Liver (tissue), 9 donors: ENCODE measurements around the gene RANBP17. TPM values are rescaled to one million over a fixed set of nuclear protein-coding genes. Genes with fewer than 3 reads are reported as not detected.

Experiments
- DNase-seq: peaks from one replicate; pipeline ENCODE4 v3.0.0-alpha.2; 2017; ENCODE audit warnings: low spot score
- H3K27ac ChIP-seq, 2 donors: one replicate each; pipeline ENCODE4 v1.7.0; 2013; ENCODE audit warnings: inconsistent platforms in 2 of 2, low read length in 2 of 2, control low read depth in 1 of 2, low read depth in 1 of 2, mild to moderate bottlenecking in 1 of 2
- H3K27me3 ChIP-seq, 4 donors: one replicate each; pipeline versions ENCODE4 v1.6.1 to v1.7.0; 2013; ENCODE audit warnings: low read length in 3 of 4, inconsistent platforms in 1 of 4, mild to moderate bottlenecking in 1 of 4, moderate library complexity in 1 of 4; ENCODE audit not compliant: control insufficient read depth in 4 of 4, insufficient read depth in 4 of 4
- H3K36me3 ChIP-seq, 4 donors: one replicate each; pipeline versions ENCODE4 v1.6.1 to v1.7.0; 2013; ENCODE audit warnings: low read length in 3 of 4, mild to moderate bottlenecking in 3 of 4, low read depth in 1 of 4, moderate library complexity in 1 of 4; ENCODE audit not compliant: control insufficient read depth in 4 of 4, insufficient read depth in 3 of 4
- H3K4me1 ChIP-seq, 4 donors: one replicate each; pipeline versions ENCODE4 v1.6.1 to v1.7.0; 2013; ENCODE audit warnings: low read length in 3 of 4, mild to moderate bottlenecking in 3 of 4, moderate library complexity in 1 of 4; ENCODE audit not compliant: control insufficient read depth in 4 of 4, insufficient read depth in 4 of 4
- H3K4me3 ChIP-seq, 3 donors: one replicate each; pipeline versions ENCODE4 v1.6.1 to v1.7.0; 2013; ENCODE audit warnings: low read length in 3 of 3, control low read depth in 1 of 3, low read depth in 1 of 3, mild to moderate bottlenecking in 1 of 3
- H3K9ac ChIP-seq, 2 donors: one replicate each; pipeline ENCODE4 v1.7.0; 2013; ENCODE audit warnings: low read length in 2 of 2, mild to moderate bottlenecking in 2 of 2, moderate library complexity in 2 of 2, control low read depth in 1 of 2, low read depth in 1 of 2
- H3K9me3 ChIP-seq, 4 donors: one replicate each; pipeline versions ENCODE4 v1.6.1 to v1.7.0; 2013; ENCODE audit warnings: low read length in 3 of 4; ENCODE audit not compliant: control insufficient read depth in 4 of 4
- EGR1 ChIP-seq, 2 donors: IDR thresholded peaks; 2 replicates each; pipeline ENCODE4 v1.6.1; 2016 to 2018; ENCODE audit warnings: antibody characterized with exemption in 2 of 2, low read depth in 2 of 2
- FOXA1 ChIP-seq: IDR thresholded peaks from 2 replicates; pipeline ENCODE4 v1.6.1; 2016; ENCODE audit warnings: antibody characterized with exemption
- FOXA2 ChIP-seq: IDR thresholded peaks from 2 replicates; pipeline ENCODE4 v1.6.1; 2016; ENCODE audit warnings: antibody characterized with exemption
- HNF4A ChIP-seq, 2 donors: conservative IDR thresholded peaks; 2 replicates each; pipeline ENCODE4 v1.6.1; 2016; ENCODE audit warnings: antibody characterized with exemption in 2 of 2, mild to moderate bottlenecking in 2 of 2
- HNF4G ChIP-seq: IDR thresholded peaks from 2 replicates; pipeline ENCODE4 v1.6.1; 2016; ENCODE audit warnings: antibody characterized with exemption
- JUND ChIP-seq, 2 donors: IDR thresholded peaks; 2 replicates each; pipeline ENCODE4 v1.6.1; 2016; ENCODE audit warnings: antibody characterized with exemption in 2 of 2
- NR2F2 ChIP-seq: IDR thresholded peaks from 2 replicates; pipeline ENCODE4 v1.6.1; 2016; ENCODE audit warnings: antibody characterized with exemption
- RAD21 ChIP-seq, 2 donors: IDR thresholded peaks; 2 replicates each; pipeline ENCODE4 v1.6.1; 2016; ENCODE audit warnings: antibody characterized with exemption in 2 of 2, mild to moderate bottlenecking in 2 of 2
- RXRA ChIP-seq, 2 donors: IDR thresholded peaks; 2 replicates each; pipeline ENCODE4 v1.6.1; 2017 to 2018; ENCODE audit warnings: antibody characterized with exemption in 2 of 2, mild to moderate bottlenecking in 1 of 2
- SP1 ChIP-seq: IDR thresholded peaks from 2 replicates; pipeline ENCODE4 v1.6.1; 2018; ENCODE audit warnings: antibody characterized with exemption, mild to moderate bottlenecking
- TAF1 ChIP-seq: conservative IDR thresholded peaks from 2 replicates; pipeline ENCODE4 v1.6.1; 2016; ENCODE audit warnings: antibody characterized with exemption, mild to moderate bottlenecking
- YY1 ChIP-seq: IDR thresholded peaks from 2 replicates; pipeline ENCODE4 v1.6.1; 2016; ENCODE audit warnings: antibody characterized with exemption, mild to moderate bottlenecking
- WGBS: extraction: QIAGEN DNeasy Blood & Tissue Kit; methylation state at CpG from one replicate; pipeline ENCODE4 v1.1.7; 2013; 5-methylcytosine and 5-hydroxymethylcytosine counted together
- polyA plus RNA-seq, 2 donors: library from polyadenylated mRNA; stranded (reverse) in 1 of 2; unstranded in 1 of 2; fragments of 200-250 nt in 1 of 2; fragments of >200 nt in 1 of 2; fragmentation: Nextera tagmentation in 1 of 2; extraction: Ambion mirVana in 1 of 2; gene quantifications; one replicate each; pipeline versions ENCODE4 v1.2.1 to v1.2.3, GENCODE V29; 2013 to 2015
- total RNA-seq, 2 donors: library from RNA; depleted of rRNA; stranded (reverse); fragments of >200 nt; gene quantifications; one replicate each; pipeline ENCODE4 v1.2.3, GENCODE V29; 2014
- TF ChIP-seq, protein P1 (sequence below): IDR thresholded peaks from 2 replicates; pipeline ENCODE4 v1.6.1; 2016; ENCODE audit warnings: antibody characterized with exemption
- TF ChIP-seq, protein P2 (sequence below): fragments of 150-350 bp; IDR thresholded peaks from 2 replicates; pipeline ENCODE4 v1.5.1; 2017; ENCODE audit warnings: improper control_type of control experiment, low read depth, low read length; ENCODE audit not compliant: missing input control
- TF ChIP-seq, protein P3 (sequence below): IDR thresholded peaks from 2 replicates; pipeline ENCODE4 v1.6.1; 2016; ENCODE audit warnings: antibody characterized with exemption
- TF ChIP-seq, protein P4 (sequence below): IDR thresholded peaks from 2 replicates; pipeline ENCODE4 v1.6.1; 2016; ENCODE audit warnings: antibody characterized with exemption
- TF ChIP-seq, protein P5 (sequence below): IDR thresholded peaks from 2 replicates; pipeline ENCODE4 v1.6.1; 2016; ENCODE audit warnings: antibody characterized with exemption, mild to moderate bottlenecking
- donor health status: healthy.
- donor health status: healthy.
- donor health status: healthy.
- donor health status: healthy.
- donor health status: healthy.

The RANBP17 gene
- total and polyA plus RNA-seq, 4 donors, result 0.83 to 10.8 (median 7.9) TPM

DNA sequence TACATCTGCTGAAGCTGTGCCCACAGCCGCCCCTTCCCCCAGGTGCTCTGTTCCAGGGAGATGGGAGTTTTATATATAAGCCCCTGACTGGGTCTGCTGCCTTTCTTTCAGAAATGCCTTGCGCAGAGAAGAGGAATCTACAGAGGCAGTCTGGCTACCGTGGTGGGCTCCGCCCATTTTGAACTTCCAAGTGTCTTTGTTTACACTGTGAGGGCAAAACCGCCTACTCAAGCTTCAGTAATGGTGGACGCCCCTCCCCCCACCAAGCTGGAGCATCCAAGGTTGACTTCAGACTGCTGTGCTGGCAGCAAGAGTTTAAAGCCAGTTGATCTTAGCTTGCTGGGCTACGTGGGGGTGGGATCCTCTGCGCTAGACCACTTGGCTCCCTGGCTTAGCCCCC lies 41.3 kb downstream of the RANBP17 start:
- Histone ChIP-seq H3K9ac (no peak overlapping the region), H3K27ac (no peak overlapping the region), H3K27me3 (no peaks in the 10 kb centered on the region), H3K4me3 (no peak overlapping the region), H3K4me1 (no peaks in the 10 kb centered on the region), H3K36me3 (no peaks in the 10 kb centered on the region), H3K9me3 (peaks cover 0 to 1% (median 0%) of the 10 kb centered on the region in 4 donors)
- no peak for DNase-seq
- 92% methylated on average over 8 of the region's 8 CpGs for WGBS
- no peak for TF ChIP-seq EGR1 (IDR thresholded peaks at IDR 0.05; ENCODE audit: low read depth in 2 of 2)
- no peak for TF ChIP-seq HNF4G
- no peak for TF ChIP-seq FOXA2
- no peak for TF ChIP-seq RAD21 (IDR thresholded peaks at IDR 0.05)
- TF ChIP-seq, protein P1, sequence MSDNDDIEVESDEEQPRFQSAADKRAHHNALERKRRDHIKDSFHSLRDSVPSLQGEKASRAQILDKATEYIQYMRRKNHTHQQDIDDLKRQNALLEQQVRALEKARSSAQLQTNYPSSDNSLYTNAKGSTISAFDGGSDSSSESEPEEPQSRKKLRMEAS, result no peak

DNA sequence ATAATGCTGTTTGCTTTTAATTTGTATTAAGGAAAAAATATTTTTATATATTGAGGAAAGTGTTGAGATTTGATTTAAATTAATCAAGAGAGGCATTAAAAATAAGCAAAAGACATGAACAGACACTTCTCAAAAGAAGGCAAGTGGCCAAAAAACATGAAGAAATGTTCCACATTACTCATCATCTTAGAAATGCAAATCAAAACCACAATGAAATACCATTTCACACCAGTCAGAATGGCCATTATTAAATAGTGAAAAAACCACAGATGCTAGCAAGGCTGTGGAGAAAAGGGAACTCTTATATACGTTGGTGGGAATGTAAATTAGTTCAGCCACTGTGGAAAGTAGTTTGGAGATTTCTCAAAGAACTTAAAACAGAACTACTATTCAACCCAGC lies 45.9 kb downstream of the RANBP17 start:
- Histone ChIP-seq H3K9ac (no peak overlapping the region), H3K27ac (no peak overlapping the region), H3K4me1 (no peaks in the 10 kb centered on the region), H3K9me3 (no peaks in the 10 kb centered on the region), H3K27me3 (no peaks in the 10 kb centered on the region), H3K36me3 (no peaks in the 10 kb centered on the region), H3K4me3 (no peak overlapping the region)
- TF ChIP-seq, protein P2, sequence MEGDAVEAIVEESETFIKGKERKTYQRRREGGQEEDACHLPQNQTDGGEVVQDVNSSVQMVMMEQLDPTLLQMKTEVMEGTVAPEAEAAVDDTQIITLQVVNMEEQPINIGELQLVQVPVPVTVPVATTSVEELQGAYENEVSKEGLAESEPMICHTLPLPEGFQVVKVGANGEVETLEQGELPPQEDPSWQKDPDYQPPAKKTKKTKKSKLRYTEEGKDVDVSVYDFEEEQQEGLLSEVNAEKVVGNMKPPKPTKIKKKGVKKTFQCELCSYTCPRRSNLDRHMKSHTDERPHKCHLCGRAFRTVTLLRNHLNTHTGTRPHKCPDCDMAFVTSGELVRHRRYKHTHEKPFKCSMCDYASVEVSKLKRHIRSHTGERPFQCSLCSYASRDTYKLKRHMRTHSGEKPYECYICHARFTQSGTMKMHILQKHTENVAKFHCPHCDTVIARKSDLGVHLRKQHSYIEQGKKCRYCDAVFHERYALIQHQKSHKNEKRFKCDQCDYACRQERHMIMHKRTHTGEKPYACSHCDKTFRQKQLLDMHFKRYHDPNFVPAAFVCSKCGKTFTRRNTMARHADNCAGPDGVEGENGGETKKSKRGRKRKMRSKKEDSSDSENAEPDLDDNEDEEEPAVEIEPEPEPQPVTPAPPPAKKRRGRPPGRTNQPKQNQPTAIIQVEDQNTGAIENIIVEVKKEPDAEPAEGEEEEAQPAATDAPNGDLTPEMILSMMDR, result no peak
- TF ChIP-seq, protein P3, sequence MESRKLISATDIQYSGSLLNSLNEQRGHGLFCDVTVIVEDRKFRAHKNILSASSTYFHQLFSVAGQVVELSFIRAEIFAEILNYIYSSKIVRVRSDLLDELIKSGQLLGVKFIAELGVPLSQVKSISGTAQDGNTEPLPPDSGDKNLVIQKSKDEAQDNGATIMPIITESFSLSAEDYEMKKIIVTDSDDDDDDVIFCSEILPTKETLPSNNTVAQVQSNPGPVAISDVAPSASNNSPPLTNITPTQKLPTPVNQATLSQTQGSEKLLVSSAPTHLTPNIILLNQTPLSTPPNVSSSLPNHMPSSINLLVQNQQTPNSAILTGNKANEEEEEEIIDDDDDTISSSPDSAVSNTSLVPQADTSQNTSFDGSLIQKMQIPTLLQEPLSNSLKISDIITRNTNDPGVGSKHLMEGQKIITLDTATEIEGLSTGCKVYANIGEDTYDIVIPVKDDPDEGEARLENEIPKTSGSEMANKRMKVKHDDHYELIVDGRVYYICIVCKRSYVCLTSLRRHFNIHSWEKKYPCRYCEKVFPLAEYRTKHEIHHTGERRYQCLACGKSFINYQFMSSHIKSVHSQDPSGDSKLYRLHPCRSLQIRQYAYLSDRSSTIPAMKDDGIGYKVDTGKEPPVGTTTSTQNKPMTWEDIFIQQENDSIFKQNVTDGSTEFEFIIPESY, result no peak
- TF ChIP-seq SP1 (no peak), FOXA1 (no peak), HNF4A (conservative IDR thresholded peaks at IDR 0.05) (no peak), HNF4G (no peak), FOXA2 (no peak), JUND (IDR thresholded peaks at IDR 0.05) (no peak), NR2F2 (no peak), YY1 (no peak), TAF1 (no peak)
- TF ChIP-seq, protein P4, sequence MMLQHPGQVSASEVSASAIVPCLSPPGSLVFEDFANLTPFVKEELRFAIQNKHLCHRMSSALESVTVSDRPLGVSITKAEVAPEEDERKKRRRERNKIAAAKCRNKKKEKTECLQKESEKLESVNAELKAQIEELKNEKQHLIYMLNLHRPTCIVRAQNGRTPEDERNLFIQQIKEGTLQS, result no peak
- TF ChIP-seq, protein P1, result no peak
- no peak for DNase-seq
- 83% methylated on average over 1 of the region's 1 CpG for WGBS

DNA sequence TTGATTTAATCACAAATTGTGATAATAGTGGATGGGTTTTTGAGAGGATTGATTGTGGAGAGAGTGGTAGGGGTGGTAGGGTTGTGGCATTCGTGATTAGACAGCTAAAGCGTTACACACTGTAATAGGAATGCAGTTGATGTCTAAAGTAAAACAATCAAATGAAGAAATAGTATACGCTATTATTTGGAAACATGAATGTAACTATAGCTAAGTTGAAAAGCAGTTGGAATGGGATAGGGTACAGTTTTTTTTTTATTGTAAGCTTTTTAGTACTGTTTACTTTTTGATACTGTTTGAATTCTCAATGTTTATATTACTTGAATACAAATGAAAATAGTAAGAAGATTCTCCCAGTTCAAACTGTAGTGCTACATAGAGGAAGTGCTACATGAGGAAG lies 51.8 kb downstream of the RANBP17 start:
- 90% methylated on average over 3 of the region's 3 CpGs for WGBS
- no peaks in the 10 kb centered on the region for H3K27me3 ChIP-seq
- no peak overlapping the region for H3K27ac ChIP-seq
- no peaks in the 10 kb centered on the region for H3K9me3 ChIP-seq
- no peak for DNase-seq
- no peak overlapping the region for H3K9ac ChIP-seq
- no peak overlapping the region for H3K4me3 ChIP-seq
- H3K4me1 ChIP-seq, result no peaks in the 10 kb centered on the region
- no peaks in the 10 kb centered on the region for H3K36me3 ChIP-seq
- no peak for TF ChIP-seq RAD21 (IDR thresholded peaks at IDR 0.05)
- TF ChIP-seq, protein P4, result no peak
- TF ChIP-seq JUND (IDR thresholded peaks at IDR 0.05), result no peak
- TF ChIP-seq, protein P1, result no peak
- TF ChIP-seq EGR1 (IDR thresholded peaks at IDR 0.05; ENCODE audit: low read depth in 2 of 2), result no peak
- no peak for TF ChIP-seq SP1
- TF ChIP-seq HNF4G, result no peak
- TF ChIP-seq, protein P5, sequence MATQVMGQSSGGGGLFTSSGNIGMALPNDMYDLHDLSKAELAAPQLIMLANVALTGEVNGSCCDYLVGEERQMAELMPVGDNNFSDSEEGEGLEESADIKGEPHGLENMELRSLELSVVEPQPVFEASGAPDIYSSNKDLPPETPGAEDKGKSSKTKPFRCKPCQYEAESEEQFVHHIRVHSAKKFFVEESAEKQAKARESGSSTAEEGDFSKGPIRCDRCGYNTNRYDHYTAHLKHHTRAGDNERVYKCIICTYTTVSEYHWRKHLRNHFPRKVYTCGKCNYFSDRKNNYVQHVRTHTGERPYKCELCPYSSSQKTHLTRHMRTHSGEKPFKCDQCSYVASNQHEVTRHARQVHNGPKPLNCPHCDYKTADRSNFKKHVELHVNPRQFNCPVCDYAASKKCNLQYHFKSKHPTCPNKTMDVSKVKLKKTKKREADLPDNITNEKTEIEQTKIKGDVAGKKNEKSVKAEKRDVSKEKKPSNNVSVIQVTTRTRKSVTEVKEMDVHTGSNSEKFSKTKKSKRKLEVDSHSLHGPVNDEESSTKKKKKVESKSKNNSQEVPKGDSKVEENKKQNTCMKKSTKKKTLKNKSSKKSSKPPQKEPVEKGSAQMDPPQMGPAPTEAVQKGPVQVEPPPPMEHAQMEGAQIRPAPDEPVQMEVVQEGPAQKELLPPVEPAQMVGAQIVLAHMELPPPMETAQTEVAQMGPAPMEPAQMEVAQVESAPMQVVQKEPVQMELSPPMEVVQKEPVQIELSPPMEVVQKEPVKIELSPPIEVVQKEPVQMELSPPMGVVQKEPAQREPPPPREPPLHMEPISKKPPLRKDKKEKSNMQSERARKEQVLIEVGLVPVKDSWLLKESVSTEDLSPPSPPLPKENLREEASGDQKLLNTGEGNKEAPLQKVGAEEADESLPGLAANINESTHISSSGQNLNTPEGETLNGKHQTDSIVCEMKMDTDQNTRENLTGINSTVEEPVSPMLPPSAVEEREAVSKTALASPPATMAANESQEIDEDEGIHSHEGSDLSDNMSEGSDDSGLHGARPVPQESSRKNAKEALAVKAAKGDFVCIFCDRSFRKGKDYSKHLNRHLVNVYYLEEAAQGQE, result no peak
- TF ChIP-seq, protein P3, result no peak
- no peak for TF ChIP-seq RXRA (IDR thresholded peaks at IDR 0.05)
